Adrenal gland (tissue), 12 donors: ENCODE measurements around the gene TFDP2. TPM values are rescaled to one million over a fixed set of nuclear protein-coding genes. Genes with fewer than 3 reads are reported as not detected.

ENCODE experiments used
- DNase-seq, 7 donors: peaks; one replicate each; pipeline ENCODE4 v3.0.0-alpha.2; 2019 to 2020
- H3K27ac ChIP-seq, 5 donors: fragments of 200-600 bp; sonication (generic) in 4 of 5; 1 replicate in 3 of 5; 2 replicates in 2 of 5; pipeline versions ENCODE4 v1.5.1 to v1.8.0; 2016 to 2020; ENCODE audit warnings: mild to moderate bottlenecking in 1 of 5
- H3K27me3 ChIP-seq: fragments of 200-600 bp; 2 replicates; pipeline ENCODE4 v1.8.0; 2021
- H3K36me3 ChIP-seq, 2 donors: fragments of 200-600 bp; replicated peaks in 1 of 2; 1 replicate in 1 of 2; 2 replicates in 1 of 2; pipeline versions ENCODE4 v1.5.1 to v1.8.0; 2018 to 2022
- H3K4me1 ChIP-seq, 2 donors: fragments of 200-600 bp; replicated peaks in 1 of 2; 1 replicate in 1 of 2; 2 replicates in 1 of 2; pipeline versions ENCODE4 v1.5.1 to v1.8.0; 2018 to 2021
- H3K4me3 ChIP-seq, 4 donors: fragments of 200-600 bp; sonication (generic) in 3 of 4; one replicate each; pipeline ENCODE4 v1.5.1; 2016 to 2018
- H3K9me3 ChIP-seq, 3 donors: fragments of 200-600 bp; sonication (generic) in 1 of 3; replicated peaks in 1 of 3; 1 replicate in 2 of 3; 2 replicates in 1 of 3; pipeline versions ENCODE4 v1.5.1 to v1.8.0; 2016 to 2021
- CTCF ChIP-seq, 6 experiments: fragments of 450-650 bp in 4 of 6; fragments of 200-600 bp in 2 of 6; sonication (generic) in 1 of 6; IDR thresholded peaks; 1 replicate in 5 of 6; 2 replicates in 1 of 6; pipeline versions ENCODE4 v1.5.1 to v1.8.0; 2016 to 2021; ENCODE audit warnings: antibody characterized with exemption in 6 of 6, mild to moderate bottlenecking in 2 of 6, moderate library complexity in 1 of 6
- POLR2A ChIP-seq, 2 donors: fragments of 450-650 bp; IDR thresholded peaks; one replicate each; pipeline ENCODE4 v1.6.1; 2017; ENCODE audit warnings: antibody characterized with exemption in 2 of 2, mild to moderate bottlenecking in 2 of 2, moderate library complexity in 1 of 2
- WGBS, 4 donors: extraction: QIAGEN DNeasy Blood & Tissue Kit in 2 of 4; methylation state at CpG; one replicate each; pipeline versions ENCODE4 v1.1.5 to v1.1.7; 2013 to 2017; 5-methylcytosine and 5-hydroxymethylcytosine counted together
- intact Hi-C, 2 donors: fragments of 100-400 bp; cut with DNase I; formaldehyde crosslinking; loops; one replicate each; pipeline versions ENCODE4 v1.14.1 to v1.15.0; 2022 to 2023
- polyA plus RNA-seq, 3 donors: library from polyadenylated mRNA; stranded (reverse); fragments of 200-250 nt in 2 of 3; fragments of 350-450 nt in 1 of 3; fragmentation: Illumina TruSeq in 1 of 3; extraction: RNeasy Lipid Tissue Mini Kit (QIAGEN cat#74804) in 1 of 3; gene quantifications; one replicate each; pipeline ENCODE4 v1.2.3, GENCODE V29; 2013 to 2014
- total RNA-seq, 9 donors: library from RNA; depleted of rRNA in 4 of 9; stranded (reverse); fragments of >200 nt in 4 of 9; fragments of 120-200 nt in 1 of 9; fragmentation: NEBNext Ultra II Directional in 1 of 9; extraction: Animal tissue kit (Norgen Biotek cat#: 25700) in 1 of 9; gene quantifications; one replicate each; pipeline versions ENCODE4 v1.1.0 to v1.2.4, GENCODE V29; 2013 to 2023
- donor health status: healthy with polysubstance abuse.
- donor health status: Bipolar disorder and iron deficiency.
- donor health status: DM: yes; HTN: yes; CAD: no.
- donor health status: DM: no; HTN: no; CAD: no.
- donor health status: DM: no; HTN: no; CAD: no.
- donor health status: DM: yes; HTN: yes; CAD: no.

Gene TFDP2
- total and polyA plus RNA-seq, 12 donors = 11.8 to 165 (median 62.0) TPM

- WGBS, 4 donors = 68 to 100% (median 83%) methylated on average over 1 of the region's 1 CpG
- no peak for DNase-seq
These were observed 61.7 kb downstream of the TFDP2 start for GRCh38 chr3:142087676-142088075.

GRCh38 chr3:142086581-142087090 lies 62.7 kb downstream of the TFDP2 start:
- no peak for TF ChIP-seq POLR2A (IDR thresholded peaks at IDR 0.05)
- TF ChIP-seq CTCF (IDR thresholded peaks at IDR 0.05) = no peak
- H3K27ac ChIP-seq = no peak overlapping the region
- no peak overlapping the region for H3K4me3 ChIP-seq
- 78 to 94% (median 85%) methylated on average over 2 of the region's 2 CpGs for WGBS, 4 donors
- DNase-seq = no peak
- H3K36me3 ChIP-seq = no peaks in the 10 kb centered on the region
- H3K27me3 ChIP-seq = no peaks in the 10 kb centered on the region
- intact Hi-C loops = no loop called here
- H3K9me3 ChIP-seq = no peaks in the 10 kb centered on the region
- H3K4me1 ChIP-seq = no peaks in the 10 kb centered on the region

More at GRCh38 chr3:142087676-142088075, 61.7 kb downstream of the TFDP2 start:
- Histone ChIP-seq H3K4me3 (no peak overlapping the region), H3K9me3 (no peaks in the 10 kb centered on the region), H3K27me3 (no peaks in the 10 kb centered on the region), H3K4me1 (no peaks in the 10 kb centered on the region), H3K36me3 (no peaks in the 10 kb centered on the region), H3K27ac (no peak overlapping the region)
- intact Hi-C loops = no loop called here
- TF ChIP-seq POLR2A (IDR thresholded peaks at IDR 0.05) = no peak
- TF ChIP-seq CTCF (IDR thresholded peaks at IDR 0.05) = no peak

GRCh38 chr3:142081178-142081577 lies 68.2 kb downstream of the TFDP2 start:
- Histone ChIP-seq H3K36me3 (no peaks in the 10 kb centered on the region), H3K4me3 (no peak overlapping the region), H3K27me3 (no peaks in the 10 kb centered on the region), H3K9me3 (no peaks in the 10 kb centered on the region), H3K27ac (no peak overlapping the region), H3K4me1 (no peaks in the 10 kb centered on the region)
- TF ChIP-seq POLR2A (IDR thresholded peaks at IDR 0.05) (no peak), CTCF (IDR thresholded peaks at IDR 0.05) (no peak)
- DNase-seq = no peak
- intact Hi-C loops = no loop called here

- Histone ChIP-seq H3K4me3 (no peak overlapping the region), H3K27me3 (no peaks in the 10 kb centered on the region), H3K27ac (no peak overlapping the region), H3K9me3 (no peaks in the 10 kb centered on the region), H3K36me3 (no peaks in the 10 kb centered on the region), H3K4me1 (no peaks in the 10 kb centered on the region)
- intact Hi-C loops = no loop called here
- TF ChIP-seq CTCF (IDR thresholded peaks at IDR 0.05) (no peak), POLR2A (IDR thresholded peaks at IDR 0.05) (no peak)
- 98 to 100% (median 99%) methylated on average over 3 to 4 of the region's 4 CpGs for WGBS, 4 donors
- no peak for DNase-seq
These were observed 71.4 kb downstream of the TFDP2 start for GRCh38 chr3:142077859-142078500.
